Amniotic epithelial cell (primary cell): Measurements from ENCODE around the gene LRMDA.

Experiments
- DNase-seq: peaks from one replicate; pipeline ENCODE4 v3.0.0-alpha.2; 2010; ENCODE audit warnings: low read depth

The LRMDA gene

GRCh38 chr10:76306856-76307255, 875.4 kb downstream of the LRMDA start:
- DNase-seq, result peak; percentile 99

DNA sequence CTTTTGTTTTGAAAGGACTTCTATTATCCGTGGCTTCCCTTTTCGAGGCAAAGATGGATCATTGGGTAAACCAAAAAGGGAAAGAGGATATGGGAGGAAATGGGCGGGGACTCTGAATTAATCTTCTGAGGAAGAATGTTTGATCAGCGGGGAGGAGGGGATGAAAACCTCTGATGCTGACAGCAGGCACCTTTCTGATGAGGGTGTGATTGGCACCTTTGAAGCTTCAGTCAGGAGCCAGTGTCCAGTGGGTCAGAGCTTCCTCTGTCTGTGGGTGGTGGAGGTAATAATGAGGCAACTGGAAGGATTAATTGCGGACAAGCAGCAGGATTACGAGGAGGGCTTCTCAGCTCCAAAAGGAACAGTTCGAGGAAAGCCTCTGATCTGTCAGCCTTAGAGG, 877.6 kb downstream of the LRMDA start:
- DNase-seq, result peak; percentile 73

DNA sequence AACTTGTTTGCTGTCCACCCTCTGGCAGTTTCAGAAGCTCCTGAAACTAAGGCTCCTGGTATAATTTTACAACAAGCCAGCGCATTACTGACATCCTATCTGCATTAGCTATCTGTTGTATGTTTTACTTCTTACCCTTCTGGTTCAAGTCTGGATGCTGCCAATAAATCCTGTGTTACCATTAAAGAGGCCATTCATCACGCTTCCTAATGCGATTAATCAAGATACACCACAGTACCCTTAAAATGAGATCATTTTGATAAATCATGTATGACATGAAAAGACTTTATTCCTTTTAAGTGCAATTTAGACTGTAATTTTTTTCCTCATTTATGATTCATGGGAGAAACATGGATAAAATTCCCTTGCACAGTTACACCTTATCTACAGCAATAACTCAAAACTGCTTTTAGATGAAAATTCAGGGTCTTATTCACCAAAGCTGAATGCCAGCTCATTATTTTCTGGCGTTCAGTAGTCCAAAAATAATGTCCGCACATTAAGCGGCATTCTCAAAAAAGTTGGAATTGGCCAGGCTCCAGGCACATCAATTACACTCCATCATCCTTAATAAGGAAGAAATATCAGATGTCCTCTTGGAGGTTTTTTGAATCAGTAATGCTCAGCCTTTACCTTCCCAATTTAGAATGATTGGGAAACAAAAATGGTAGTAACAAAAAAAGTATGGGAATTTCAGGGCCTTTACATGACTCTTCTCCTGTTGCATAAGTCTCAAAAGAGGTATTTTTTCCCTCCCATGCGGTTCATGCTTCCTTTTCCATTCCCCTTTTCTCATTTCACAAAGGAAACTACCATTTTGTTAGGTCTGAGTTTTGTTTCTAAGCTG, 878.5 kb downstream of the LRMDA start:
- DNase-seq, result peak; percentile 98

GRCh38 chr10:76310588-76311080, 879.2 kb downstream of the LRMDA start:
- no peak for DNase-seq

- peak; percentile 34 for DNase-seq
These were observed 880.6 kb downstream of the LRMDA start for GRCh38 chr10:76311752-76312636.

GRCh38 chr10:76315240-76315639, 883.8 kb downstream of the LRMDA start:
- no peak for DNase-seq

GRCh38 chr10:76316234-76316633, 884.8 kb downstream of the LRMDA start:
- DNase-seq, result no peak

DNA sequence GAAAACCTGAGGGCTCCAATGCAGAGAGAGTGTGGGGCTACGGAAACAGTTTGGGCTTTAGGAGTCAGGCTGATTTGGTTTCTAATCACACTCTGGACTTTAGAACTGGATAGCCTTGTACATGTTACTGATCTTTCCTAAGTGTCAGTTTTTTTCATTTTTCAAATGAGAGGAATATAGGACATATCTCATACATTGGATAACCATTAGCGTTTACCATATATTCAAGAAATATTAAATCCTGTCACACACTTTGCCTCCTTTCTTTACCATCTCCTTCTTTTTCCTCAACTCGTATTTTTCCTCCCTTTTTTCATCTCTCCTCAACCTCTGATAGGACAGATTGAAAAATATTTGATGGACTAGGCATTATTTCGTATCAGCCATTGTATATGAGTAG, 885.7 kb downstream of the LRMDA start:
- no peak for DNase-seq

GRCh38 chr10:76318211-76318610, 886.8 kb downstream of the LRMDA start:
- no peak for DNase-seq

DNA sequence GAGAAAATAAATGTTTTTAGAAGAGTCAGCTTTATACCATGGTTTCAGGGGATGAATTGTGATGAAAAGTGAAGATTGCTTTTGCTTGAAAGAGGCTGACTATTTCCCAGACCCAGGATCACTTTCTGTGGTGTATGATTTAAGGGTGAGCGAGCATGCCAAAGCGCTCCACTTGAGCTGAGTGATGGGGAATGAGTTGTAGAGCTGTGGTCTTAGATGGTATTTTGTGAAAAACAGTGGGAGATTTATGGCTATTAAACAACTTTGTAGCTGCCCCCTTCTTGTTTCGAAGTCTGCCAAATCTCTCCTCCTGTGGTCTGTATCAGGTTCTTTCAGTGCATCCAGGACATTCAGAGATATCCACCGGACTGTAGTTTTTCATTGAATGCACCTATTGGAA, 888.2 kb downstream of the LRMDA start:
- DNase-seq, result peak; percentile 86

GRCh38 chr10:76324283-76324682, 892.9 kb downstream of the LRMDA start:
- no peak for DNase-seq

- no peak for DNase-seq
These were observed 896.0 kb downstream of the LRMDA start for GRCh38 chr10:76327441-76327840.

GRCh38 chr10:76328348-76328747, 896.9 kb downstream of the LRMDA start:
- DNase-seq, result no peak

DNA sequence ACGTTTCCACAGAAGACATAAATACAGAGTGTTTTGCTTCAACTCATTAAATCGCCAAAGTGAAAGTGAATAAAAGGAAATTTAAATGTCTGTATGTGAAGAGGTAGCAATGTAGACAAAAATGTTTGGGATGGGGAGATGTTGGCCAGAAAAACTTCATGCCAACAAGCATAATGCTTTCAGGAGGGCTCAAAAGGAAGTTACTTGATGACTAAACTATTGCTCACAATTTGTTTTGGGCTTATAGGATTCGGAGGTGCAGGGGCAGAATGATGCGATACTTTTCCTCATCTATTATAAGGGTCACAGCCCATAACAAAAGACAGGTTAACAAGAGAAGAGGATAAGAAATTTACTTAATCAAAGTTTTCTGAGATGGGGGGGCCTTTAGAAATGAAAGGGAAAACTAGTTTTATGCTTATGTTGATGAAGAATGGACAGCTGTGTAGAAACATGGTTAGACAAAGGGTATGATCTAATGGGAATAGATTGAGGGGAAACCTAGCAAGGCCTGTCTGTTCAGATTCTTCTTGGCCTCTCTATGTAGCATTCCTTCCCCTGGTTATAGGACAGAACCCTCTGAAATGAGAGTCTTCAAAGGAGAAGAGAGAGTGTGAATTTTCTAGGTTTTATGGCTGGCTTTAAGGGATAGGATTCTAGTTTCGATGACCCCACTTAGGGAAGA, 898.6 kb downstream of the LRMDA start:
- DNase-seq, result no peak

DNA sequence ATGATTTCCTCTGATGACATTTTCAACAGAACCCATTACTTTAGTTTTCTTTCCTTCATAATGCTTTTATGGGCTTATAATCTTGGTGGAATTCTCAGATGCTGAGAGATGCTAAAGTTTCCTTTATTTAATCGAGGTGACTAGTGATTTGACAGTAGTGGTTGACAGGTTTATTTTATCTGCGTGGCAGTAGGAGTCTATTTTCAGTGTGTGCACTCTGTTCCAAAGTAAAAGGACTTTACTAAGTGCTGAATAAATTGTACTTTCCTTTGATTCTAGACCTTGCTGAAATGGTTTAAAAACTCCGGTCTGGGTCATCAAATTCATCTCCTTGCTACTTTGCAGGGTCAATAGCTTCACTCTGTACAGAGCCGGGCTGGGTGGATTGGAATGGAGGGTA, 900.3 kb downstream of the LRMDA start:
- no peak for DNase-seq

- DNase-seq, result no peak
These were observed 901.9 kb downstream of the LRMDA start for GRCh38 chr10:76333326-76333725.

DNA sequence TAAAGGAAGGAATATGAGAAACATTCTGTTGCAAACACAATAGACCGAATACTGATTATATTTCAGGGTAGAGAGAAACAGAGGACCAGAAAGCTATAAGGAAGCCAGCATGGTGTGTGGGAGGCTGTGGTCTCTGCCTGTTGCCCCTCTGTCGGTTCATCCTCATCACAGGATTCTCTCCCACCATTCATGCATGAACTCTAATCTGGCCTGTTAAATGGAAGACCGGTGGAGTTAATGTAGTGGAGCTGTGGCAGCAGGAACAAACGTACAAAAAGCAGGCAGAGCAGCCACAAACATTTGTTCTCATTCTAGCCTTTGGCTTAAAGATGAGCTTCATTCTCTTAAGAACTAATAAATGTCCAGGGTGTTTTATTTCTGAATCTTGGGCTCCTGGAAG, 902.4 kb downstream of the LRMDA start:
- no peak for DNase-seq

DNA sequence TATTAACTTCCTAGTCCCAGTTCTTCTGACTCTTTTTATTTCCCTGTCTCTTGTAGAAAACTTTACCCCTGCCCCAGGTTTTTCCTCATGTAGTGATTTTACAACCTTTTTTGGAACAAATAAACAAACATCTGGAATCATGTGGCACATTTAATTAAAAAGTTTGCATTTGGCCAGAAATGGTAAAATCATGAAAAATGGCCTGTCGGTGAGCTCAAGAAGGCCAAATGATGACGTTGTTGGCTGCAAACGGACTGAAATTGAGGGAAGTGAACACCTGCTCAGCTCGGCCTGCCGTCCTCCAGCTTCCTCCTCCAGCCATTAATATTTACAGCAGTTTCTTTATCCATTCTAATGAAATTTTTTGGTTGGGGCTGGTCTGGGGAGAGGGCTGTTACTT, 902.8 kb downstream of the LRMDA start:
- no peak for DNase-seq

GRCh38 chr10:76336213-76336963, 905.0 kb downstream of the LRMDA start:
- peak; percentile 34 for DNase-seq

DNA sequence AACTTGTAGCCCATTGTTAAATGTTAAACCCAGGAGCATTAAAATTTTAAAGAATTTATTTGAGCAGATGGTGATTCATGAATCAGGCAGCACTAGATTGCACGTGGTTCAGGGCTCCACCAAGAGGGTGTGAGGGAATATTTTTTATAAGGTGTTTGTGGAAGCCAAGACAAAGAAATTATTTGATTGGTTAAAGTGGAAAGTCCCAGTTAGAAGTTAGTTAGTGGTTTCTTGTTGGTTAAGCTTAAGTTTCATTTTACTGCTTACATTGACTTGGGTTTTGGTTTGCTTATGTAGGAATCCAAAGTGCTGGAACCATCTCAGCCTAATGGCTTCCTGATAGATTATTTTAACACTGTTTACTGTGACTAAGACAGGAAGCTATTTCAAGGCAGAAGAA, 906.2 kb downstream of the LRMDA start:
- peak; percentile 14 for DNase-seq

DNA sequence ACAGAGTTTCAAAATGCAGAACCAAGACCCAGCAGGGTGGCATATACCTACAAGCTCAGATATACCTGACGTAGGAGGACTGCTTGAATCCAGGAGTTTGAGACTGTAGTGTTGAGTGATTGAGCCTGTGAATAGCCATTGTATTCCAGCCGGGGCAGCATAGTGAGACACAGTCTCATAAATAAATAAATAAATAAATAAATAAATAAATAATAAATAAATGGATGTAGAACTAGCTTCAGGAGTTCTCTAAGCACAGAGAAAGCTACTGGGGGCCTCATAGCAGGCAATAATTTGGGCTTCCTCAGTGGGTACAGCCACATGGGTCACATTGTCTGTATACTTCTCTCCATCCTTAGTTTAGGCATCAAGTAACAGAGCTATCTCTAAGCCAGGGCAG, 906.8 kb downstream of the LRMDA start:
- DNase-seq, result no peak

DNA sequence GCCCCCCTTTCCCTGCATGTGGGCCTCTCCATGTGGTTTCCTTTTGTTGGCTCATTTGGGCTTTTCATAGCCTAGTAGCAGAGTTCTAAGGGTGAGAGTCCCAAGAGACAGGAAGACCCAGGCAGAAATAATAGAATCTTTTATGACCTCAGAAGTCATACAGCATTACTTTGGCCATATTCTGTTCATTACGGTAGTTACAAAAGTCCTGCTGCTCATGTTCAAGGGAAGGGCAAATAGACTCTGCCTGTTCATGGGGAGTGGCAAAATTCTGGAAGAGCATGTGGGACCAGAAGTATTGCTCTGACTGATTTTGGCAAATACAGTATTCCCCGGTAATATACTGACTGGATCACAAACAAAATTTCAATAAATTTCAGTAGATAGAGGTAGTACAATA, 910.3 kb downstream of the LRMDA start:
- no peak for DNase-seq
